Measurements from ENCODE around the gene RPS6KA2. TPM values are rescaled to one million over a fixed set of nuclear protein-coding genes. Genes with fewer than 3 reads are reported as not detected.

RPS6KA2 gene
- total and polyA plus RNA-seq, 2 donors (not counting 3 experiments of a cell fraction or from before 2014, with no cell fraction given), result 54.5 to 75.8 TPM

DNA sequence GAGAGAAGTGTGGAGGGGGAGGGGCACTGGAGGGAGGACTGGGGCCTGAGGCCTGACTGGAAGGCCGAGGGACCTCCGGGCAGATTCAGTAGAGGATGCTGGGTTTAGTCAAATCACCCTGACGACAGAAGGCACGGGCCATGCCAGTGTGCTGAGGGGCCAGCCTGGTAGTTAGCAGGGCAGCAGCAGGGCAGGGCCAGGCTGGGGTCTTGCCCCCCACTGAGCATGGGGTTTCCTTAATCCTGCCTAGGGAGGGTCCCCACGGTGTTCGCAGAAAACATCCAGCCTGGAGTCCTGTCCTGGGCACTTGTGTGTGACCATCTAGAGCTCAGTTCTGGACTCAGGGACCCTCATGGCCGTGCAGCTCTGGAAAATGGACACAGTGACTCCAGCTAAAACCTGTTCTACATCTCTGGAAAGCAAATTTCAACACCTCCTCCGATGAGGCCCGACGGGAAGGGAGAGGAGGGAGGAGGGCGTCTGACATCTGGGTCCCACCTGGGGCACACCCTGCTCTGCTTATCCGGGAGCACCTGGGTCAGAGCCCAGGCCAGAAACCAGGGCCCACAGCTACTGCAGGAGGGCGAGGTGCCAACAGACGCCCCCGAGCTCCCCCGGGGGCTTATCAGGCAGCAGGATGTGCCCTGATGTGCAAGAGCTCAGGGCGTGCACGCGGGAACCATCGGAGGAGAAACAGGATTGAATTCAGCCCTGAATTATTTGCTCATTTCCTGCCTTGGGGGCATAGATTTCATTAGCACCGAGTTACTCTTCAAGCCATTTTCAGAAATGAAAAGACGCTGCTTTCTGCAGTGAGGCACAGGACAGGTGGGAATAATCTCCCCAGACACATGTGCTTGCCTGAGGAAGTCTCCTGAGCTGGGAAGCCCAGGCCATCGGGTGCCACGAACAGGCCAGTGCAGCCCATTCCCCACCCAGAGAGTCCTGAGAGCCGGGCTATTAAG lies 166.3 kb downstream of the RPS6KA2 start:
- ChIA-PET CTCF (no interaction called here), POLR2A (no interaction called here)
- Histone ChIP-seq H3K4me1 (ENCODE audit: control insufficient read depth, extremely low read depth, insufficient read depth, low read length) (peaks cover 13% of the 10 kb centered on the region), H3K9me3 (replicated peaks; ENCODE audit: control insufficient read depth, insufficient read depth, low read length) (no peaks in the 10 kb centered on the region), H3K4me2 (ENCODE audit: insufficient read depth, low read length) (no peak overlapping the region), H3K4me3 (replicated peaks in 1 of 3; ENCODE audit: insufficient read depth in 1 of 3, low read depth in 1 of 3, low read length in 3 of 3) (no peak overlapping the region), H2AFZ (ENCODE audit: low read depth, low read length) (no peak overlapping the region), H3K9me1 (replicated peaks; ENCODE audit: control insufficient read depth, extremely low read depth, insufficient read depth, low read length) (no peaks in the 10 kb centered on the region), H3K27ac (ENCODE audit: insufficient read depth, low read depth, low read length) (no peak overlapping the region), H3K9ac (replicated peaks; ENCODE audit: extremely low read depth, insufficient read depth, low read length) (no peak overlapping the region), H3K36me3 (ENCODE audit: control insufficient read depth in 2 of 2, extremely low read depth in 1 of 2, insufficient read depth in 2 of 2, low read length in 2 of 2) (peaks cover 0 to 16% of the 10 kb centered on the region in 2 experiments), H3K27me3 (ENCODE audit: control insufficient read depth in 2 of 2, insufficient read depth in 2 of 2, low read length in 2 of 2) (no peaks in the 10 kb centered on the region), H3K79me2 (ENCODE audit: control insufficient read depth, insufficient read depth, low read length) (no peaks in the 10 kb centered on the region), H4K20me1 (replicated peaks; ENCODE audit: control insufficient read depth, extremely low read depth, insufficient read depth, low read length) (no peaks in the 10 kb centered on the region)
- DNase-seq (ENCODE audit: low read depth, low spot score) (peak; percentile 21), FAIRE-seq (peak; percentile 63)
- no TSS peak for BruUV-seq (replicated peaks)
- intact Hi-C loops (cut with micrococcal nuclease) (no loop called here), dilution Hi-C loops (cut with MboI; ENCODE audit: extremely low pct_ligation_motif_present, low sequenced_read_pairs) (no loop called here)
- TF ChIP-seq GATA2 (IDR thresholded peaks at IDR 0.05; ENCODE audit: insufficient read depth, insufficient read length, low read depth, low read length), result no peak

DNA sequence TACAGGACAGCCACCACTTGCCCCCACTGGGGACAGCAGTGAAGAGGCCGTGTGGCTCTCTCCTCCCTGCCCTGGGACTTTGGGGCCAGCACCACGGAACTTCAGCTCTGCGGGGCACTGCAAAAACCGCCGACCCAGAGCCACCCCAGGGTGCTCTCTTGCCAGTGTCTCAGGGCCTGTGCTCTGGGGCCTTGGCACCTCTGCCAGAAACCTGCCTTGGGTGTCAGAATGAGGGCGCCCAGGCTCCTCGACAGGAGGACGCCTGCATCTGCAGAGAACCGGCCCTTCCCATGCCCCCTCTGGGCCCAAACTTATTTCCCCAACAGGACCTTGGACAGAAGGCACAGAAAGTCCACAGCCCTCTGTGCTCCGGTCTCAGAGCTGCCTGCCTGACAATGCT lies 167.1 kb downstream of the RPS6KA2 start:
- ChIA-PET CTCF (no interaction called here), POLR2A (no interaction called here)
- no peaks in the 10 kb centered on the region for H3K9me3 ChIP-seq (replicated peaks; ENCODE audit: control insufficient read depth, insufficient read depth, low read length)
- peaks cover 0 to 10% of the 10 kb centered on the region in 2 experiments for H3K36me3 ChIP-seq (ENCODE audit: control insufficient read depth in 2 of 2, extremely low read depth in 1 of 2, insufficient read depth in 2 of 2, low read length in 2 of 2)
- H3K4me1 ChIP-seq (ENCODE audit: control insufficient read depth, extremely low read depth, insufficient read depth, low read length), result peaks cover 13% of the 10 kb centered on the region
- no peaks in the 10 kb centered on the region for H3K27me3 ChIP-seq (ENCODE audit: control insufficient read depth in 2 of 2, insufficient read depth in 2 of 2, low read length in 2 of 2)
- no peaks in the 10 kb centered on the region for H3K9me1 ChIP-seq (replicated peaks; ENCODE audit: control insufficient read depth, extremely low read depth, insufficient read depth, low read length)
- H4K20me1 ChIP-seq (replicated peaks; ENCODE audit: control insufficient read depth, extremely low read depth, insufficient read depth, low read length), result no peaks in the 10 kb centered on the region
- H3K4me2 ChIP-seq (ENCODE audit: insufficient read depth, low read length), result no peak overlapping the region
- no peaks in the 10 kb centered on the region for H3K79me2 ChIP-seq (ENCODE audit: control insufficient read depth, insufficient read depth, low read length)
- FAIRE-seq (no peak), DNase-seq (ENCODE audit: low read depth, low spot score) (no peak)
- no peak overlapping the region for H3K9ac ChIP-seq (replicated peaks; ENCODE audit: extremely low read depth, insufficient read depth, low read length)
- no peak overlapping the region for H3K4me3 ChIP-seq (replicated peaks in 1 of 3; ENCODE audit: insufficient read depth in 1 of 3, low read depth in 1 of 3, low read length in 3 of 3)
- TF ChIP-seq EZH2 (IDR thresholded peaks at IDR 0.05; ENCODE audit: borderline replicate concordance, low read depth, low read length, severe bottlenecking), result no peak
- TF ChIP-seq, protein P1, sequence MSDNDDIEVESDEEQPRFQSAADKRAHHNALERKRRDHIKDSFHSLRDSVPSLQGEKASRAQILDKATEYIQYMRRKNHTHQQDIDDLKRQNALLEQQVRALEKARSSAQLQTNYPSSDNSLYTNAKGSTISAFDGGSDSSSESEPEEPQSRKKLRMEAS (IDR thresholded peaks at IDR 0.05; ENCODE audit: insufficient read depth, insufficient read length), result no peak
- BruUV-seq (replicated peaks), result no TSS peak
- no peak overlapping the region for H3K27ac ChIP-seq (ENCODE audit: insufficient read depth, low read depth, low read length)
- H2AFZ ChIP-seq (ENCODE audit: low read depth, low read length), result no peak overlapping the region
- intact Hi-C loops (cut with micrococcal nuclease) (loop anchor here (5.0 kb wide), 1 partner anchor 317 kb away; no protein-coding TSS in a partner anchor), dilution Hi-C loops (cut with MboI; ENCODE audit: extremely low pct_ligation_motif_present, low sequenced_read_pairs) (no loop called here)

Measured in endothelial cell of umbilical vein (primary cell).